AG04450 (cell line): ENCODE results near the gene SPINK4. TPM values are rescaled to one million over a fixed set of nuclear protein-coding genes. Genes with fewer than 3 reads are reported as not detected.

ENCODE experiments used
- CTCF ChIA-PET: fragments of 300-600, 350-600 bp; formaldehyde crosslinking; extraction: SDS; loops from one replicate; lab custom pipeline; 2022; ENCODE audit warnings: antibody characterized with exemption, inconsistent platforms; lab: Charles Lee
- POLR2A ChIA-PET: fragments of 350-600 bp; formaldehyde crosslinking; extraction: SDS; loops from one replicate; lab custom pipeline; 2021; ENCODE audit warnings: antibody characterized with exemption, inconsistent platforms; lab: Yijun Ruan, JAX
- DNase-seq: peaks from one replicate; pipeline ENCODE4 v3.0.0-alpha.2; 2011; ENCODE audit warnings: low read depth, low spot score
- H3K27ac ChIP-seq: one replicate; pipeline ENCODE4 v1.5.1; 2012; ENCODE audit warnings: low read depth, low read length, control low read depth
- H3K27me3 ChIP-seq: one replicate; pipeline ENCODE4 v1.6.0; 2012; ENCODE audit warnings: low read length; ENCODE audit not compliant: control insufficient read depth, insufficient read depth
- H3K4me3 ChIP-seq: 2 replicates; pipeline ENCODE4 v1.5.1; 2011; ENCODE audit warnings: mild to moderate bottlenecking, low read depth, low read length, control low read depth
- H3K9me3 ChIP-seq: 2 replicates; pipeline ENCODE4 v1.5.1; 2012; ENCODE audit warnings: low read length; ENCODE audit not compliant: control insufficient read depth, insufficient read depth
- polyA plus RNA-seq: library from polyadenylated mRNA; depleted of rRNA; stranded (reverse); fragments of >200 nt; gene quantifications from 2 replicates; pipeline ENCODE4 v1.2.3, GENCODE V29; 2011
- TF ChIP-seq, protein P1 (sequence below): IDR thresholded peaks from 2 replicates; pipeline ENCODE4 v1.5.1; 2011; ENCODE audit warnings: low read depth, low read length, control low read depth, inconsistent platforms

SPINK4 gene
- polyA plus RNA-seq, 1 experiment = not detected

DNA sequence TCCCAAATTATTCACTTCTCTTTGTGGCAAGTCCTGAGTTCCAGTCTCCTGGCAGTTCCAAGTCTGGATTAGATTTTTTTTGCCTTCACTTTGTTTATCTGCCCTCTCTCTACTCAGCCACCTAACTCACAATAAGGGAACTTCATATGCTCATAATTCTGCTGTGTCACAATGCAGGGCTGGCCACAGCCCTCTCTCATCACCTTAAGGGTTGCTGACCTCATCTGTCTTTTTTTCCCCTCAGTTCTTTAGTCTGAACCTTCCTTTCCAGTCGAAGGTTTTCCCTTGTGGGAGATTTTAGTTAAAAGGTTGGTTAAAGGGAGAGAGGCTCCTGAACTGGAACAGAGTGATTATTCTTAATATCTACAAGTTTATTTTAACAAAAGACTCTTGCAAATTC lies 20.4 kb downstream of the SPINK4 start:
- TF ChIP-seq, protein P1, sequence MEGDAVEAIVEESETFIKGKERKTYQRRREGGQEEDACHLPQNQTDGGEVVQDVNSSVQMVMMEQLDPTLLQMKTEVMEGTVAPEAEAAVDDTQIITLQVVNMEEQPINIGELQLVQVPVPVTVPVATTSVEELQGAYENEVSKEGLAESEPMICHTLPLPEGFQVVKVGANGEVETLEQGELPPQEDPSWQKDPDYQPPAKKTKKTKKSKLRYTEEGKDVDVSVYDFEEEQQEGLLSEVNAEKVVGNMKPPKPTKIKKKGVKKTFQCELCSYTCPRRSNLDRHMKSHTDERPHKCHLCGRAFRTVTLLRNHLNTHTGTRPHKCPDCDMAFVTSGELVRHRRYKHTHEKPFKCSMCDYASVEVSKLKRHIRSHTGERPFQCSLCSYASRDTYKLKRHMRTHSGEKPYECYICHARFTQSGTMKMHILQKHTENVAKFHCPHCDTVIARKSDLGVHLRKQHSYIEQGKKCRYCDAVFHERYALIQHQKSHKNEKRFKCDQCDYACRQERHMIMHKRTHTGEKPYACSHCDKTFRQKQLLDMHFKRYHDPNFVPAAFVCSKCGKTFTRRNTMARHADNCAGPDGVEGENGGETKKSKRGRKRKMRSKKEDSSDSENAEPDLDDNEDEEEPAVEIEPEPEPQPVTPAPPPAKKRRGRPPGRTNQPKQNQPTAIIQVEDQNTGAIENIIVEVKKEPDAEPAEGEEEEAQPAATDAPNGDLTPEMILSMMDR = no peak
- CTCF ChIA-PET = no interaction called here
- POLR2A ChIA-PET = no interaction called here
- no peaks in the 10 kb centered on the region; the same call in 1 of the 2 replicates for H3K9me3 ChIP-seq
- DNase-seq = no peak
- no peaks in the 10 kb centered on the region for H3K27me3 ChIP-seq
- no peak overlapping the region for H3K4me3 ChIP-seq
- H3K27ac ChIP-seq = no peak overlapping the region

DNA sequence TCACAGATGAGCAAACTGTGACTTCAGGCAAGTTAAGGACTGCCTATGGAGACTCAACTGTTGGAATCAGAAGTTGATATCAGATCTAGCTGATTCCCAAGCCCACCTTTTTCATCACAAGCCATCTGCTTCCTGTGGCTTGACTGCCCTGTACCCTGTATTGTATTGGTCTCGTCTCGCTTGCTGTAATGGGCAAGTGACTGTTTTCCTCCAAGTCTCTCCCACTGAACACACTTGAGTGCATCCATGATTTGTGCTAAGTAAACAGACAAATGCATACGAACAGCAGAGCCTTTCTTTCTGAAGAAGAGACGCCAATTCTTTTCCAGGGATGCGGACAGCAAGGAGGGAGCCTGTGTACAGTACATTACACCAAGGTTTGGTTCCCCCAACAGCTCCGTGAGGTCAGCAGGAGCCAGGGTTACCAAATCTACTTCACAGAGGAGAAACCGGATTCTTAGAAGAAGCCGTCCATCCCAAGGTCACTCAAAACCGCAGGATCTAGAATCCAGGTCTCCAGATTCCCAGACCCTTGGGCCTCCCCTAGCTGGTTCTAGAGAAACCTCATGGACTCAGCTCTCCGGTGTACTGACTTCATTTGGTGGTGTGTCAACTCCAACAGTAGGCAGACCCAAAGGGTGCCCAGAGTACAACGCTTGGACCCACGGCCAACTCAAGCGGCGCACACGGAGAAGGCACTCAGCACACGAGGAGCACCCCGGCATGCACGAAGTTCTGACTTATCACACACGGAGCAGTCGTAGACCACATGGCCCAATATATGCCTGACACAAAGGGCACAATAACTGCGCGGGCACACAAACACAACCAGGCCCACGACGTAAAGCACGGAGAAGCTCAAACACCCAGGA lies 23.4 kb downstream of the SPINK4 start:
- CTCF ChIA-PET = interaction anchor here (0.9 to 1.5 kb wide), 3 partner anchors 10 to 182 kb away, joined by 3 to 6 read pairs (median 4); no protein-coding TSS in a partner anchor
- Histone ChIP-seq H3K4me3 (peak overlapping the region; percentile 99), H3K9me3 (no peaks in the 10 kb centered on the region; the same call in 1 of the 2 replicates), H3K27ac (peak overlapping the region; percentile 31), H3K27me3 (no peaks in the 10 kb centered on the region)
- no peak for DNase-seq
- TF ChIP-seq, protein P1 = no peak
- POLR2A ChIA-PET = interaction anchor here (0.7 kb wide), 2 partner anchors 37 to 187 kb away, joined by 3 read pairs; partner anchors contain the start of gene SMU1

DNA sequence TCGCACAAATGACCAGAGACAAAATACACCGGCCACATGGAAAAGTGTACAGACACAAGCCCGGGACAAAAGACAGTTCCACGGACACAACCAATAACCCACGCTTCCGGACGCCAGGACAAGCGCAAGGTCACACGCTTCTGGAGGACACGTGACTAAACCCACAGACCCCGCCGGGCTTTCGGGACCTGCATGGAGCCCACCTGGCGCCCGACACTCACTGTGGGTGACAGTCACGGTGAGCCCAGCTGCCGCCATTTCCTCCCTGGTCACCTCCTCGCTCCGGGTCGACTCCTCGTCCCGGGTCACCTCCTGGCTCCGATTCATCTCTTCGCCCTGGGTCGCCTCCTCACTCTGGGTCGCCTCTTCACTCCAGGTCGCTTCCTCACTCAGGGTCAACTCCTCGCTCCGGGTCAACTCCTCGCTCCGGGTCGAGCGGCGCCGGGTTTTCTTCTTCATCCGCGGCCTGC lies 24.1 kb downstream of the SPINK4 start:
- Histone ChIP-seq H3K9me3 (no peaks in the 10 kb centered on the region; the same call in 1 of the 2 replicates), H3K4me3 (peak overlapping the region; percentile 99), H3K27ac (peak overlapping the region; percentile 31), H3K27me3 (no peaks in the 10 kb centered on the region)
- DNase-seq = no peak
- POLR2A ChIA-PET = interaction anchor here (0.6 to 1.1 kb wide), 6 partner anchors 10 to 239 kb away, joined by 3 to 6 read pairs (median 3); partner anchors contain the start of genes DNAJA1 and NFX1
- TF ChIP-seq, protein P1 = no peak
- CTCF ChIA-PET = interaction anchor here (0.6 to 1.5 kb wide), 4 partner anchors 9 to 183 kb away, joined by 3 to 6 read pairs (median 4); no protein-coding TSS in a partner anchor

DNA sequence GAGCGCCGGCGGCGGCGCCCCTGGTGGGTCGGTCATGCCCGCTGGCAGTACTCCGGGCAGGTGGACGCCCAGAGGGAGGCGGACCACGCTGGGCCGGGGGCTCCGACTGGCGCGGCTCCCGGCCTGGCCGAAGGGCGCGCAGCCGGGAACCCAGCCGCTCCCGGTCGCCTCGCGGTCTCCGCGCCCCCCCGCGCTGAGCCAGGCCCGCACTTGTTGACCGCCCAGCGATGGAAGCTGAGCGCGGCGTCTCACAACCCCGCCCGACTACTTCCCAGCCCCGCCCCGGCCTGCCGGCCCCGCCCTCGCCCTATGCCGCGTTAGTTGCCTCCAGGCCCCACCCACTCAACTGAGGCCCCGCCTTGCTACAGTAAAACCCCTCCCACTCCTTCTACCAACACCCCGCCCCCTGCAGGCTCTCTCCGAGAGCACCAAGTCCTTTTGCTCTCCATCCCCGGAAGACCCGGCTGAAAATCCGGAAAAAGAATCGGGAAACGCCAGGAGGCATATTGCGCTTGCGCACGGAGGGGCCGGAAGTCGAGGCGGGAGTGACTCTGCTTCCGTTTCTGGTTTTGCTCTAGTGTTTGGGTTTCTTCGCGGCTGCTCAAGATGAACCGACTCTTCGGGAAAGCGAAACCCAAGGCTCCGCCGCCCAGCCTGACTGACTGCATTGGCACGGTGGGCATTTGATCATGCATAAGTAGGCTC lies 24.7 kb downstream of the SPINK4 start, which contains the start of the genes BAG1 and CHMP5:
TSS of gene BAG1 (minus strand) at position 236 of the 705 bp plus-strand sequence.
TSS of gene CHMP5 (plus strand) at position 577 of the 705 bp plus-strand sequence. CDS start at position 607, 30 bp downstream.
- peak within 1 kb of the TSS; percentile 68 for H3K27ac ChIP-seq
- ChIA-PET CTCF (interaction anchor here (0.6 to 1.5 kb wide), 4 partner anchors 9 to 189 kb away, joined by 3 to 6 read pairs (median 4); no protein-coding TSS in a partner anchor), POLR2A (interaction anchor here (0.6 to 1.1 kb wide), 8 partner anchors 9 to 240 kb away, joined by 3 to 6 read pairs (median 3); partner anchors contain the start of genes DNAJA1, NFX1 and SMU1)
- DNase-seq = peak; percentile 99
- TF ChIP-seq, protein P1 = peak; percentile 46
- H3K4me3 ChIP-seq = peak within 1 kb of the TSS; percentile 100
- no peaks in the 10 kb centered on the region; the same call in 1 of the 2 replicates for H3K9me3 ChIP-seq
- H3K27me3 ChIP-seq = no peaks in the 10 kb centered on the region
